GM23338 (cell line): Measurements from ENCODE around the gene KAT14.
"Not testable (repeated sequence)": the region's sequence is repeated elsewhere in the genome, so short reads cannot be mapped to it uniquely, and the experiment has no call there.

Experiments
- CREB1 ChIP-seq: fragments of 250-450 bp; sonication (Bioruptor Pico); IDR thresholded peaks from 2 replicates; pipeline ENCODE4 v1.5.0; 2020; ENCODE audit warnings: low read depth, mild to moderate bottlenecking, moderate library complexity
- CTCF ChIP-seq, 2 experiments: fragments of 200-600 bp in 1 of 2; sonication (generic) in 1 of 2; conservative IDR thresholded peaks; 2 replicates each; pipeline versions ENCODE4 v1.5.1 to v1.6.1; 2016 to 2017; ENCODE audit warnings: antibody characterized with exemption in 2 of 2, low read depth in 2 of 2, mild to moderate bottlenecking in 2 of 2, moderate library complexity in 1 of 2
- ETS1 ChIP-seq: IDR thresholded peaks from 2 replicates; pipeline ENCODE4 v1.6.1; 2016; ENCODE audit warnings: antibody characterized with exemption
- EZH2 ChIP-seq: fragments of 200-600 bp; sonication (generic); IDR thresholded peaks from one replicate; pipeline ENCODE4 v1.8.0; 2017; ENCODE audit warnings: antibody characterized with exemption, mild to moderate bottlenecking, low read depth; ENCODE audit not compliant: unreplicated experiment
- EZH2phosphoT487 ChIP-seq: fragments of 200-600 bp; sonication (generic); IDR thresholded peaks from one replicate; pipeline ENCODE4 v1.8.1; 2018; ENCODE audit warnings: antibody characterized with exemption; ENCODE audit not compliant: unreplicated experiment
- JUNB ChIP-seq: IDR thresholded peaks from one replicate; pipeline ENCODE4 v1.6.1; 2016; ENCODE audit warnings: antibody characterized with exemption; ENCODE audit not compliant: unreplicated experiment
- NANOG ChIP-seq: IDR thresholded peaks from 2 replicates; pipeline ENCODE4 v1.6.1; 2016; ENCODE audit warnings: antibody characterized with exemption, borderline replicate concordance
- POLR2AphosphoS5 ChIP-seq: IDR thresholded peaks from 2 replicates; pipeline ENCODE4 v1.6.1; 2016; ENCODE audit warnings: antibody characterized with exemption, low read depth
- REST ChIP-seq: IDR thresholded peaks from one replicate; pipeline ENCODE4 v1.6.1; 2018; ENCODE audit warnings: antibody characterized with exemption; ENCODE audit not compliant: unreplicated experiment
- STAT1 ChIP-seq: IDR thresholded peaks from one replicate; pipeline ENCODE4 v1.6.1; 2016; ENCODE audit warnings: antibody characterized with exemption; ENCODE audit not compliant: unreplicated experiment
- ZNF114 ChIP-seq: fragments of 250-450 bp; sonication (Bioruptor Pico); IDR thresholded peaks from 2 replicates; pipeline ENCODE4 v1.5.0; 2020; ENCODE audit warnings: mild to moderate bottlenecking, moderate library complexity
- ZNF331 ChIP-seq: fragments of 250-450 bp; sonication (Bioruptor Pico); IDR thresholded peaks from 2 replicates; pipeline ENCODE4 v1.5.0; 2020; ENCODE audit warnings: low read depth, mild to moderate bottlenecking, moderate library complexity
- TF ChIP-seq, protein P1 (sequence below): fragments of 250-450 bp; sonication (Bioruptor Pico); IDR thresholded peaks from 2 replicates; pipeline ENCODE4 v1.5.0; 2020; ENCODE audit warnings: mild to moderate bottlenecking, moderate library complexity

DNA sequence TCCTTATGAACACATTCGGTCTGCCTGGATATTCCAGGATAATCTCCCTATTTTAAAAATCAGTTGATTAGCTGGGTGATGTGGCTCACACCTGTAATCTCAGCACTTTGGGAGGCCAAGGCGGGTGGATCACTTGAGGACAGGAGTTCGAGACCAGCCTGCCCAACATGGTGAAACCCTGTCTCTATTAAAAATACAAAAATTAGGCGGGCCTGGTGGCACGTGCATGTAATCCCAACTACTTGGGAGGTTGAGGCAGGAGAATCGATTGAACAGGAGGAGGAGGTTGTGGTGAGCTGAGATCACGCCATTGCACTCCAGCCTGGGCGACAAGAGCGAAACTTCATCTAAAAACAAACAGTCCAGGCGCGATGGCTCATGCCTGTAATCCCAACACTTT lies 48.8 kb upstream of the KAT14 start:
- TF ChIP-seq CTCF (conservative IDR thresholded peaks at IDR 0.05; ENCODE audit: low read depth in 2 of 2); EZH2; EZH2phosphoT487; REST; ZNF114 (CRISPR knock-in tag); POLR2AphosphoS5; CREB1 (CRISPR knock-in tag); JUNB; ETS1; NANOG; ZNF331; STAT1: not testable (repeated sequence)
- TF ChIP-seq, protein P1, sequence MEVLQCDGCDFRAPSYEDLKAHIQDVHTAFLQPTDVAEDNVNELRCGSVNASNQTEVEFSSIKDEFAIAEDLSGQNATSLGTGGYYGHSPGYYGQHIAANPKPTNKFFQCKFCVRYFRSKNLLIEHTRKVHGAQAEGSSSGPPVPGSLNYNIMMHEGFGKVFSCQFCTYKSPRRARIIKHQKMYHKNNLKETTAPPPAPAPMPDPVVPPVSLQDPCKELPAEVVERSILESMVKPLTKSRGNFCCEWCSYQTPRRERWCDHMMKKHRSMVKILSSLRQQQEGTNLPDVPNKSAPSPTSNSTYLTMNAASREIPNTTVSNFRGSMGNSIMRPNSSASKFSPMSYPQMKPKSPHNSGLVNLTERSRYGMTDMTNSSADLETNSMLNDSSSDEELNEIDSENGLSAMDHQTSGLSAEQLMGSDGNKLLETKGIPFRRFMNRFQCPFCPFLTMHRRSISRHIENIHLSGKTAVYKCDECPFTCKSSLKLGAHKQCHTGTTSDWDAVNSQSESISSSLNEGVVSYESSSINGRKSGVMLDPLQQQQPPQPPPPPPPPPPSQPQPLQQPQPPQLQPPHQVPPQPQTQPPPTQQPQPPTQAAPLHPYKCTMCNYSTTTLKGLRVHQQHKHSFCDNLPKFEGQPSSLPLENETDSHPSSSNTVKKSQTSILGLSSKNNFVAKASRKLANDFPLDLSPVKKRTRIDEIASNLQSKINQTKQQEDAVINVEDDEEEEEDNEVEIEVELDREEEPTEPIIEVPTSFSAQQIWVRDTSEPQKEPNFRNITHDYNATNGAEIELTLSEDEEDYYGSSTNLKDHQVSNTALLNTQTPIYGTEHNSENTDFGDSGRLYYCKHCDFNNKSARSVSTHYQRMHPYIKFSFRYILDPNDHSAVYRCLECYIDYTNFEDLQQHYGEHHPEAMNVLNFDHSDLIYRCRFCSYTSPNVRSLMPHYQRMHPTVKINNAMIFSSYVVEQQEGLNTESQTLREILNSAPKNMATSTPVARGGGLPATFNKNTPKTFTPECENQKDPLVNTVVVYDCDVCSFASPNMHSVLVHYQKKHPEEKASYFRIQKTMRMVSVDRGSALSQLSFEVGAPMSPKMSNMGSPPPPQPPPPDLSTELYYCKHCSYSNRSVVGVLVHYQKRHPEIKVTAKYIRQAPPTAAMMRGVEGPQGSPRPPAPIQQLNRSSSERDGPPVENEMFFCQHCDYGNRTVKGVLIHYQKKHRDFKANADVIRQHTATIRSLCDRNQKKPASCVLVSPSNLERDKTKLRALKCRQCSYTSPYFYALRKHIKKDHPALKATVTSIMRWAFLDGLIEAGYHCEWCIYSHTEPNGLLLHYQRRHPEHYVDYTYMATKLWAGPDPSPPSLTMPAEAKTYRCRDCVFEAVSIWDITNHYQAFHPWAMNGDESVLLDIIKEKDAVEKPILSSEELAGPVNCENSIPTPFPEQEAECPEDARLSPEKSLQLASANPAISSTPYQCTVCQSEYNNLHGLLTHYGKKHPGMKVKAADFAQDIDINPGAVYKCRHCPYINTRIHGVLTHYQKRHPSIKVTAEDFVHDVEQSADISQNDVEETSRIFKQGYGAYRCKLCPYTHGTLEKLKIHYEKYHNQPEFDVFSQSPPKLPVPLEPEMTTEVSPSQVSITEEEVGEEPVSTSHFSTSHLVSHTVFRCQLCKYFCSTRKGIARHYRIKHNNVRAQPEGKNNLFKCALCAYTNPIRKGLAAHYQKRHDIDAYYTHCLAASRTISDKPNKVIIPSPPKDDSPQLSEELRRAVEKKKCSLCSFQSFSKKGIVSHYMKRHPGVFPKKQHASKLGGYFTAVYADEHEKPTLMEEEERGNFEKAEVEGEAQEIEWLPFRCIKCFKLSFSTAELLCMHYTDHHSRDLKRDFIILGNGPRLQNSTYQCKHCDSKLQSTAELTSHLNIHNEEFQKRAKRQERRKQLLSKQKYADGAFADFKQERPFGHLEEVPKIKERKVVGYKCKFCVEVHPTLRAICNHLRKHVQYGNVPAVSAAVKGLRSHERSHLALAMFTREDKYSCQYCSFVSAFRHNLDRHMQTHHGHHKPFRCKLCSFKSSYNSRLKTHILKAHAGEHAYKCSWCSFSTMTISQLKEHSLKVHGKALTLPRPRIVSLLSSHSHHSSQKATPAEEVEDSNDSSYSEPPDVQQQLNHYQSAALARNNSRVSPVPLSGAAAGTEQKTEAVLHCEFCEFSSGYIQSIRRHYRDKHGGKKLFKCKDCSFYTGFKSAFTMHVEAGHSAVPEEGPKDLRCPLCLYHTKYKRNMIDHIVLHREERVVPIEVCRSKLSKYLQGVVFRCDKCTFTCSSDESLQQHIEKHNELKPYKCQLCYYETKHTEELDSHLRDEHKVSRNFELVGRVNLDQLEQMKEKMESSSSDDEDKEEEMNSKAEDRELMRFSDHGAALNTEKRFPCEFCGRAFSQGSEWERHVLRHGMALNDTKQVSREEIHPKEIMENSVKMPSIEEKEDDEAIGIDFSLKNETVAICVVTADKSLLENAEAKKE: not testable (repeated sequence)
